Renal pelvis (tissue), 4 donors: ENCODE data around the gene MCC. TPM values are rescaled to one million over a fixed set of nuclear protein-coding genes. Genes with fewer than 3 reads are reported as not detected.
"Not testable (repeated sequence)": the region's sequence is repeated elsewhere in the genome, so short reads cannot be mapped to it uniquely, and the experiment has no call there.

Experiments
- DNase-seq: peaks from one replicate; pipeline ENCODE4 v3.0.0-alpha.2; 2013
- polyA plus RNA-seq, 3 donors: library from polyadenylated mRNA; unstranded; fragments of 120-200 nt; gene quantifications; one replicate each; pipeline ENCODE4 v1.2.1, GENCODE V29; 2013; ENCODE audit not compliant: insufficient read length in 3 of 3

Gene MCC
- polyA plus RNA-seq, 3 donors, result 28.1 to 30.1 (median 29.4) TPM

DNA sequence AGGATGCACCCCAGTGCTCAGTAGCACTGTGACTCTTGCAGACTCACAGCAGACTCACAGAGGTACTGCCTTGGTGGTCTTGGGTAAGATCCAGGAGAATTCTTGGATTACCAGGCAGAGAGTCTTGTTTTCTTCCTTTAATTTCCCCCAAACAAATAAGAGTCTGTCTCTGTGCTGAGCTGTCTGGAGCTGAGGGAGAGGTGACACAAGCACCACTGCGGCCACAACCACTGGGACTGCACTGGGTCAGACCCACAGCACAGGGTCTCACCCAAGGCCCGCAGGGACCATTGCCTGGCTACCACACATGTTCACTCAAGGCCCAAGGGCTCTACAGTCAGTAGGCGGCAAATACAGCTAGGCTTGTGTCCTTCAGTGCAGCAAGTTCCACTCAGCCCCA lies 13.8 kb upstream of the MCC start:
- no peak for DNase-seq

DNA sequence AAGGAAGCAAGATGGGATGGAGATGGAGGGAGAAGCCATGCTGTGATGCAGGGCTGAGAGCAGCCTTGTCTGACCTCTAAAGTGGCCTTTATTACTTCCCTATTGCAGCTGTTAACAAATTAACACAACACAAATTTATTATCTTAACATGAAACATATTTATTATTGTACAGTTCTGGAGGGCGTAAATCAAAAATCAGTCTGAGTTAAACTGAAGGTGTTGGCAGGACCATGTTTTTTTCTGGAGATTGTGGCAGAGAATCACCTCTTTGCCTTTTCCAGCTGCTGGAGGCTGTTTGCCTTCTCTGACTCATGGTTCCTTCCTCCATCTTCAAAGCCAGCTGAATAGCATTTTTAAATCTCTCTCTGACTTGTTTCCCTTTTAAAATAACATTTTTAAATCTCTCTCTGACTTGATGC lies 7.2 kb upstream of the MCC start:
- no peak for DNase-seq

DNA sequence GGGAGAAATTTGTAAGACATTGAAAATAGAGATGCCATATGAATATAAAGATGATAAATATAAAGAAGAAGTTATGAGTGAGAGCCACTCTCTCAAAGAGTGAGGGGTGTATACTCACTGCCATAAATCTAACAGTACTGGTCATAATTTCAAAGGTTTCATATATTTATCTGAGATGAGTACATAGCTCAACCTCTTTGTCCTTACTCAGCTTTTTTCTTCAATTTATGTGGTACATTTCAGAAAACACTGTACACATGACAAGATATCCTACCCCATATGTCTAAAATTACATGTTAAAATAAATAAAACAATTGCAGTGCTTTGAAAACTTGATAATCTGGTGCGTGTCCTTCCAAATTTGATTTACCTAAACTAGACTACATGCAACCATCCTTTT lies 5.2 kb upstream of the MCC start:
- DNase-seq, result no peak

DNA sequence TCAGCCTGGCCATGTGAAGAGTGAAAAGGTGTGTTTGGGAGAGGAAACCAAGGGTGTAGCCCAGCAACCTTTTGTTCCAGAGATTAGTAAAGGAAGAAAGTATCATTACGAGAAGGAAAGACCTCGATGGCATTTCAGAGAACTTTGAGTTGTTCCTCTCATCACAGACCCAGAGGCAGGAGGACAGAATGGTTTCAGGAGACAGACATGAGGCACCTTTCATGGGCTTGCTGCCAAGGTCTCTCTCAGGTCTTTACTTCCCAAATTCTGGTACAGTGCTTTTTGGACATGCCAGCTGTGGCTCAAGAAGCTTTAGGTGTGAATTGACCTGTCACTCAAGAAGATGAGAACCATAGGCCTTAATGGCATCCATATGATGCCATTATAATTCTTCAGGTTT lies 2.8 kb upstream of the MCC start:
- DNase-seq, result no peak

DNA sequence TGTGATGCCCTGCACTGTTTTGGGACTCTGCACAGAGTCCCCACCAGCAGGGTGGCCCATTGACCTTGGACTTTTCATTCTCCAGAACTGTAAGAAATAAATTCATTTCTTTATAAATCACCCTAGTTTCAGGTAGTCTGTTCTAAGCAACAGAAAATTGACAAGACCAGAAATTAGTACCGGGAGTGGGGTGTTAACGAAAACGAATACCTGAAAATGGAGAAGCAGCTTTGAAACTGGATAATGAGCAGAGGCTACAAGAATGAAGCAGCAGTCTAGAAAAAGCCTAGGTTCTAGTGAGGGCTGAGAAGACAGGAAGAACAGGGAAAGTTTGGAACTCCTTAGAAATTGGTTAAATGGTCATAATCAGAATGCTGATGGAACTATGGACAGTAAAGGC lies 2.1 kb upstream of the MCC start:
- DNase-seq, result no peak

DNA sequence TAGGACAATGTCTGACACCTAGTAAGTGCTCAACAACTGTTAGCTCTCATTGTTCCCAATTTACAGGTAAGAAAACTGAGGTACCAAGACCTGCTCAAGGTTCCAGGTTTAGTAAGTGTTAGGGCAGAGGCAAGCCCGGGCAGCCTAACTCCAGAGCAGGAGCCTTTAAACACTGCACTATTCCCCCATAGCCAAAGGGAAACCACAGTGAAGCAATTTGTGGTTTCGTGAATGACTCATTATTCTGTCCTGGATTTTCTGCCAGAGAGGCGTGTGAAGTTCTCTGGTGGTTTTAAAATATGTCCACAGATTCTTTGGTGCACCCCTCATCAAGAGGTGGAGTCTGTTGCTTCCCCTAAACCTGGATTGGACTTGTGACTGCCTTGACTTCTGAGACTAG lies 1.0 kb upstream of the MCC start:
- DNase-seq, result no peak

DNA sequence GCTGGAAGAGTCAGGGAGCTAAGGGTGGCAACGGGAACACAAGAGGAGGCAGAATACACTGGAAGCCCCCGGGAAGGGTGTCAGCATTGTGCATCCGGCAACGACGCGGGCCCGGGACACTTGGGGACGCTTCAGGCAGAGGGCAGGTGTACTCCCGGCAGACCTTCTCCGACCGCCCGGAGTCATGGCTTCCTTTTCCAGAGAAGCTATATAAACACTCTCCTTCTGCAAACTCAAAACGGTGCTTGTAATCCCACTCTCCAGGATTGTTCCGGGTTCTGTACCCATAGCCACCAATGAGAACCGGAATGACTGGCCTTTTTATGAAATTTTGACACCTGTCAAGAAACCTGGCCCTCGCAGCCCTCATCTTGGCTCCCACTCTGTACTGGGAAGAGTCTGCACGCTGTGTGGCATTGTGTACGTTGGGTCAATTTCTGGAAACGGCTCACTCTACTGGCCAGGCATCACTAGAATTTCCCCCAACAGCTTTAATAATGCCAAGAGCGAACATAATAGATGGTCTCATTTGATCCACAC lies 462 bp upstream of the MCC start:
- DNase-seq, result no peak

DNA sequence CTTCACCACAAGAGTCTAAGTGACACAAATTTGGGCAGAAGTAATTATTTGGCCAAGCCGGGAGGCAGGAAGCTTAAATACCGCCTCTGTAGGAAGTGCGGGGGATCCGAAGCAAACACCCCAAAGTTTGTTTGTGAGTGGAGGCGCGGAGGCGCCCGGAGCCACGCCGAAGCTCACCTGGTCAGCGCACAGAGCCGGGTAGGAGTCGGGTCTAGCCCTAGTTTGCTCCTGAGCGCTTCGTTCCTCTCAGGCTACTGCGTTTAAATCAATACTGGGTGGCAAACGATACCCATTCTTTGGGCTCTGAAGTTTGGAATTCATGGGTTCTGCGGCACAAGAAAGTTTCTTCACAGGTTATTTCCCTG lies 855 bp downstream of the MCC start:
- peak; percentile 21 for DNase-seq

DNA sequence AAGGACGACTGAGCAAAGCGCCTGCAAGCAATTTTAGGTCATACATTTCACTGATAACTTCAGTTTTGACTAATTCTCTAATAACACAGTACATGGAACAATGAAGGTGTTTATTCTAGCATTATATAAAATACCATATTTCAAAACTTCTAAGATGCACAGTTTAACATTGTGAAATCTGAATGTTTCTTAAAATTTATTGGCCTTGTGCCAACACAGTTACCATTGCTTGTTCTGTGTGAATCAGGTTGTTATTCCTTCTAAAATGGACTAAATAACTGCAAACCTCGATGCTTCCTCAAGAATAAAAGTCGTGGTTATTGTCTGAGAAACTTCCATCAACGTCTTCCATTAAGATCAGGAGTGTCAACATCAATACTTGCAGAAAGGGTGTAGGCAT lies 8.0 kb downstream of the MCC start:
- no peak for DNase-seq

DNA sequence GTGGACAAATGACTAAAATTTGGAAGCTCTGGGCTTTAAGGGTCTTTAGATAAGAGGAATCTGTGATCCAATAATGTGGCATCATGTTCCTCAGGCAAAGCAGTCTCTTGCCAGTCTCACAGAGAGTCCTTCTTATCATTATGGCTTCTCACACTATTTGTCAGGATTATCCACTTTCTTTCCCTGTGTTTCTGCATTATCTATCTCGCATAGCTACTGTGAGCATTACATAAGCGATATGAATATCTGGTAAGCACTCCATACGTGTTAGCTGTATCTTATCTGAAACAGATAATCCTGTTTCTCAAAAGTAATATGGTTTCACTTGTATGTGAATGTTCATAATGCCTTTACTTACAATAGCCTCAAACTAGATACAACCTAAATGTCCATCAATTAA lies 9.6 kb downstream of the MCC start:
- DNase-seq, result no peak

DNA sequence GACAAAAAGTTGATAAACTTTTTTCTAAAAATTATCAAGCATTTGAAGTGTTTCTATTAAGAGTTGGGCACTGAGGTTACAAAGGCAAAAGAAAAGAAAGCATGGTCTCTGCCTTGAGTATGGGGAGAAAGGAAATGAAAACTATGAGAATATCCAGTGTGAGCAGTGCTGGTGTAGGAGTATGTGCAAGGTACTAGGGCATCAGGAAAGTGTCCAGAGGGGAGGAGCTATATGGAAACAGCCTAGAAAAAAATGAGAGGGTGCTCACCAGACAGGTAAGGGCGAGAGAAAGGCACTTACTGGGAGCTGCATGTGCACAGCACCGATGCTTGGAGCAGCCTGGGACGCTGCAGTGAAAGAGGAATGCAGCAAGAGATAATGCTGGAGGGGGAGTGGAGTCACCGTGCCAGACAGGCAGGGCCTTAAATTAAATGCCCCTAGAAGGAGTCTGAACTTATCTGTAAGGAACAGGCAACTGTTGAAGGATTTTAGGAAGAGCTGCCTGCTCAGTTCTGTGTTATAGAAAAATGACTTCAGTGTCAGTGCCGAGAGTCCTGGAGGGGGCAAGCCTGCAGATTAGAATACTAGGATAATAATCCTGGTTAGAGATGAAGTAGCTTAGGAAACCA lies 14.0 kb downstream of the MCC start:
- DNase-seq, result no peak

DNA sequence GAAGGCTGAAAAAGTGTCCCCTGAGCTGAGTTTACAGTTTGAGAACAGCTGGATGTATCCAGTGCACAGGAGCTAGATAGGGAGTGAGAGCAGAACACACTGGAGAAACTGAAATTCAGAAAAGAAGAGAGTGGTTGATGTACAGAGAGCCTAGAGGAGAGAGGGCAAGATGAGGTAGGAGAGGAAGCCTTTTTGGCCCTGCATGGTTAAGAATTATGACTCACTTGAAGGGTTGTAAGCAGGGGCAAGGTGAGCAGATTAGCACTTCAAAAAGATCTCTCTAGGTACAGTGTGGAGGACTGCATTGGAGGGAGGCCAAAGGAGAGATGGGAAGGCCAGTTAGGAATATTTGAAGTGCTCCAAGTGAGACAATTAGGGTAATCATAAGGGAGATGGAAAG lies 25.2 kb downstream of the MCC start:
- no peak for DNase-seq

DNA sequence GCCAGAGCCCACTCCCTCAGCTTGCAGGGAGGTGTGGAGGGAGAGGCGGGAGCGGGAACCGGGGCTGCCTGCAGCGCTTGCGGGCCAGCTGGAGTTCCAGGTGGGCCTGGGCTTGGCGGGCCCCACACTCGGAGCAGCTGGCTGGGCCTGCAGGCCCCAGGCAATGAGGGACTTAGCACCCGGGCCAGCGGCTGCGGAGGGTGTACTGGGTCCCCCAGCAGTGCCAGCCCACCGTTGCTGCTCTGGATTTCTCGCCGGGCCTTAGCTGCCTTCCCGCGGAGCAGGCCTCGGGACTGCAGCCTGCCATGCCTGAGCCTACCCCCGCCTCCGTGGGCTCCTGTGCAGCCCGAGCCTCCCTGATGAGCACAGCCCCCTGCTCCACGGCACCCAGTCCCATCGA lies 31.1 kb downstream of the MCC start:
- not testable (repeated sequence) for DNase-seq

DNA sequence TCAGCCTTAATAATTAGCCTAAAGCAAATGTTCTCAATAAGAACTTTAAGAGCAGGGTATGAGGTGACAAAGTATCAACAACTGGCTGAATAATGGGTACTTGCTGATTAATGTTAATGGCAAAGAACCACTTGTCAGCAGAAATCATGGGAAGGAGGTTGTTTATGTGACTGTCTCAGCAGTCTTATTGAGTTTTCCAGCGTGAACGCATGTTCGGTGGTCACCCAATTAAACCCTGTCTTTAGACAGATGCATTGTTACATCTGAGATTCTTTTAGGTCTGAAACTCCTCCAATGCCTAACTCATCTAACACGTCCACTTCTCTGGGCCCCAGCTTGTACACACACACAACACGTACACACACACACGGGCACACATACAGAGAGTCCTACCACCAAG lies 35.3 kb downstream of the MCC start:
- no peak for DNase-seq

DNA sequence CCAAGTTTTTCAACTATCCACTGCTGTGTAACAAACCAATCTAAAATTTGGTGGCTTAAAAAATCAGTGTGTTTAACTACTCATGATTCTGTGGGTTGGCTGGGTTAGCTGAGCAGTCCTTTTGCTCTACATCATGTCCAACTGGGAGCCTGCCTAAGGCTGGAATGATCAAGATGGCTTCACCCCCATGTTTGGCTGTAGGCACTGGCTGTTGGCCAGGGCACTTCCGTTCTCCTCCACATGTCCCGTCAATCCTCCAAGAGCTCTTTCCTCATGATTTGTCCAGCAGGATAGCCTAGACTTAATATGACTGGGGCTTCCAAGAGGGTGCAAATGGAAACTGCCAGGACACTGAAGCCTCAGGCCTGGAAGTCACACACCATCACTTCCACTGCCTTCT lies 36.5 kb downstream of the MCC start:
- no peak for DNase-seq

DNA sequence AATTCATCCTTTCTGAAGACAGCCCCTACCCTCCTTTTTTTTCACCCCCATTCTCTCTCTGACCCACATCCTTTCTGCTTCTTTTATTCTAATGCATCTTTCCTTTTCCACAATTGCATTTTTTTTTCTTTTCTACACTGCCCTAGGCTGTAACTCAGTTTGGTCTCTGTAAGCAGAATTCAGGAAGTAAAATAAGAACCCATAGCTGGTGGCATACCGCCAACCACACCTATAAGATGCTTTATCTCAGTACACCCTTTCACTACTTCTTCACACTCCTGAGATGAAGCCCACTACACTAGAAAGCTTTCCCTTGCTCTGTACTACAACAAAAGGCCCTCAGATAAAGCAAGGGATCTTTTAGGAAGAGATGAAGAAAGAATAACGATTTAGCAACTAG lies 37.3 kb downstream of the MCC start:
- no peak for DNase-seq

DNA sequence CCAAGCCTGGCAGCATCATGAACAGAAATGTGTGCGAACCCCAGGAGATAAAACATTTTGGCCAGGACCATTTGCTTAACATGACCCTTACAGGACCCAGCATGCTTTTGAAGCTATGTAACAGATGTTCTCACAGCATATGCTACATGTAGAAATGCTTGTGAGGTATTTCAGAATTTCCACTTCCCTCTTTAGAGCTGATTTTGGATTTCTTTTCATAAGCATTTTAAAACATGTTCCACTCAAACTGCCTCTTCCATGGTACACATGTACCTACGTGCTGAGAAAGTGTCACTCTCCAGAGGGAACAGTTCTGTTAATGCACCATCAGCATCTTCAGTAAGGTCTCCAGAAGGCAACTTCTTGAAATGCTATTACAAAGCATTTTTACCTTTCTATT lies 37.8 kb downstream of the MCC start:
- DNase-seq, result no peak

DNA sequence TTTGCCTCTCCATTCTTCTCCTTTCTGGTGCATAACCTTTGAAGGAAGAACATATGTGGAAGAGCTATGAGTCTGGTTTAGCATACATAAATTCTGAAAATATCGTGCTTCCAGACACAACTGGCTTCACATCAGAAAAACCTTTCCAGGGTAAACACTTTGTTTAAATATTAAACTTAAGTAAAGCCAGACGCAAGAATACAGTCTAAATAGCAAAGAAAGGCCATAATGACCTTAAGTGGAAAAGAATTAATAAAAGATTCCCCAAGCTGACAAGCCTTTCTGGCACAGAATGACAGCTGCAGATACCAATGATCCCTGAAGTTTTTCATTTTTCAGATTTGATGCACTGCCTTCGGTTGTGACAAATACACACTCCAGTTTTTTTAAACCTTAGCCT lies 40.0 kb downstream of the MCC start:
- DNase-seq, result no peak

DNA sequence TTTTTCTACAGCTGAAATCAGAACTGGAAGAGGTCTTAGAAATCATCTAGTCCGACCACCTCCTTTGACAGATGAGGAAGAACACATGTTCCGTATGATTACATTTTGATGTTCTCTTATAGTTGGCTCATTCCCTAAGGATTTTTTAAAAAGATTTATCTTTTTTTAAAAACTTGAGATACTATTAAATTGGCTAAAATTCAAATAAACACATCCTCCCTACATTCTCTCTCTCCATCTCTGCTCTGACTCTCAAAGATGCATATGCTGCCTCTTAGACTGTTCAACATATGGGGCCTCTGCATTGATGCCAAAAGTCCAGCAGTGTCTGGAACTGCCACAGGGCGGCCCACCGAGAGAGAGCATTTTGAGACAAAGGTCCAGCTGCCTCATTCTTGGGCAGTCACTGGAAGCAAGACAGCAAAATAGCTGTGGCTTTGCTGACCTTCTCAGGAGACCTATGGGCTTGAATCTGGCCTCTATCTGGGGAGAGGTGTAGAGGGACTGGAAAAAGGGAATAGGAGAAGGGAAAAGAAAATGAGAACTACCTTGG lies 40.7 kb downstream of the MCC start:
- peak; percentile 53 for DNase-seq

DNA sequence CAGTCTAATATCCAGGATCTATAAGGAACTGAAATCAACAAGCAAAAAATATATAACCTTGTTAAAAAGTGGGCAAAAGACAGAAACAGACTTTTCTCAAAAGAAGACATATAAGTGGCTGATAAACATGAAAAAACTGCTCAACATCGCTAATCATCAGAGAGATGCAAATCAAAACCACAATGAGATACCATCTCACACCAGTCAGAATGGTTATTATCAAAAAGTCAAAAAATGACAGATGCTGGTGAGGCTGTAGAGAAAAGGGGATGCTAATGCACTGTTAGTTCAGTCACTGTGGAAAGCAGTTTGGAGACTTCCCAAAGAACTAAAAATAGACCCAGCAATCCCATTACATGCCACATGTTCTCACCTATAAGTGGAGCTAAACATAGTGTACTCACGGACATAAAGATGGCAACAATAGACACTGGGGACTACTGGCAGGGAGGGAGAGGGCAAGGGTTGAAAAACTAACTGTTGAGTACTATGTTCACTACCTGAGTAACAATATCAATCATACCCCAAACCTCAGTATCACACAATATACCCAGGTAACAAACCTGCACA lies 41.8 kb downstream of the MCC start:
- DNase-seq, result no peak

DNA sequence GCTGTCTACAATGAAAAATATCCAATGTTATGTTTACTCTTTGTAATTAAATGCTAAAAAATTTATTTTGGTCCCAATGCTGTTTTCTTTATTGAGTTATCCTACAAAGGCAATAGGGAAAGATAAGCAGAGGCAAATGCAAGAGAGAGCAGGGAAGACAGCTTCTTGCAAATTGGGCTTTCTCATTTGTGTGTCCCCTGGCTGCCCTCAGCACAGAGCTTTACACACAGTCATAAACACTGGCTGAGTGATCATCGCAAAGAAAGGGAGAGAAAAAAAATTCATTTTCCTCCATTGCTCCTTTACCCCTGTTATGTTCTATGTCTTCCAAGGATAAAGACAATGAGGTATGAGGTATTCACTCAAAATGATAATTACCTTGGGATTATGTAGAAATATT lies 51.1 kb downstream of the MCC start:
- DNase-seq, result no peak

DNA sequence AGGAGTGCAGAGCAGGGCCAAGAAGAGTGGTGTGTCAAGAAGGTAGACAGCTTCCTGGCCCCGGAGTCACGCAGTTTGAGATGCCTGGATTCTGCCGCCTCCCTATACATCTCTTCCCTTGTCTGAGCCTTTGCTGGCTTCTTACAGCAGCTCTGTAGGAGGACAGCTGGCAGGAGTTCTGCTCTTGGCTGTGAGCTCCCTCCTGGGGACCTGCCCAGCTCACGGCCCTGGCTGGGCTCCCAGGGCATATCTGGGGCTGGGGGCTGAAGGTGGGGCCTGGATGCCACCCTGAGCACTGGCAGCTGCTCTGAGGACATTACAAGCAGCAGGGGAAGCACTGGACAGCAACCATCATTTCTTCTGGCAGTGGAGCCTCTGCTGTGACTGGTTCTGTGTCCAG lies 52.7 kb downstream of the MCC start:
- no peak for DNase-seq

DNA sequence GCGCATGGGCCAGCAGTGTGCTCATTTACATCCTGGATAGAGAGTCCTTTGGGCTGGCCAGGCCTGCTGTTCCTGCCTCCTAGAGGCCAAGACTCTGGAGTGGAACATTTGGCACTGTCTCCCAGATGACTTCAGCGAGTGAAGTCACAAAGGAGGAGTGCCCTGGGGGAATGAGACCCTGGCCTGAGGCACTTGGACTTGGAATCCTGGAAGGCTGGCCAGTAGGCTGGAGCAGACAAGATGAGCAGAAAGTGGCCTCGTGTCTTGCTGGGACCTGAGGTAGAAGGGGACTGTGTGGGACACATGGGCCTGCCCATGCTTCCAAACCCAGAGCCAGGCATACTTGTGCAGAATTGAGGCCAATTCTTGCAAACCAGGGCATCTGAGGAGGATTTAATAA lies 53.4 kb downstream of the MCC start, which contains the start of gene TSSK1B:
Gene TSSK1B, minus strand, starts transcription at position 101 of the 400 bp plus-strand sequence. CDS start 150 bp downstream, outside the sequence.
- no peak for DNase-seq
